H9 (cell line): ENCODE data around the gene C10orf143. TPM values are rescaled to one million over a fixed set of nuclear protein-coding genes. Genes with fewer than 3 reads are reported as not detected.
"Not testable (repeated sequence)": the region's sequence is repeated elsewhere in the genome, so short reads cannot be mapped to it uniquely, and the experiment has no call there.

ENCODE experiments used
- DNase-seq: peaks from one replicate; pipeline ENCODE4 v3.0.0-alpha.2; 2017
- H2AFZ ChIP-seq: one replicate; pipeline ENCODE4 v1.6.1; 2013; ENCODE audit warnings: mild to moderate bottlenecking, low read length, control low read depth, moderate library complexity
- H2AK5ac ChIP-seq: 2 replicates; pipeline ENCODE4 v1.6.1; 2013; ENCODE audit warnings: low read length, control low read depth, mixed read lengths; ENCODE audit not compliant: insufficient read length
- H2BK120ac ChIP-seq: one replicate; pipeline ENCODE4 v1.6.1; 2013; ENCODE audit warnings: low read depth, mild to moderate bottlenecking, low read length, control low read depth, inconsistent platforms; ENCODE audit not compliant: poor library complexity, severe bottlenecking
- H2BK12ac ChIP-seq: 2 replicates; pipeline ENCODE4 v1.6.1; 2013; ENCODE audit warnings: low read length, control low read depth, mixed read lengths, low read depth; ENCODE audit not compliant: insufficient read length
- H2BK15ac ChIP-seq: 2 replicates; pipeline ENCODE4 v1.6.1; 2013; ENCODE audit warnings: low read depth, low read length, control low read depth
- H2BK20ac ChIP-seq: one replicate; pipeline ENCODE4 v1.6.1; 2013; ENCODE audit warnings: low read depth, mild to moderate bottlenecking, low read length, control low read depth, inconsistent platforms; ENCODE audit not compliant: poor library complexity, severe bottlenecking
- H2BK5ac ChIP-seq: 2 replicates; pipeline ENCODE4 v1.6.1; 2013; ENCODE audit warnings: low read length, control low read depth, mixed read lengths; ENCODE audit not compliant: insufficient read length
- H3K14ac ChIP-seq: 2 replicates; pipeline ENCODE4 v1.6.1; 2013; ENCODE audit warnings: low read length, control low read depth; ENCODE audit not compliant: insufficient read depth
- H3K18ac ChIP-seq: 2 replicates; pipeline ENCODE4 v1.6.1; 2013; ENCODE audit warnings: low read depth, mild to moderate bottlenecking, mixed read lengths, low read length, control low read depth; ENCODE audit not compliant: insufficient read length
- H3K23ac ChIP-seq: 2 replicates; pipeline ENCODE4 v1.6.1; 2013; ENCODE audit warnings: low read length, control low read depth, mixed read lengths, low read depth; ENCODE audit not compliant: insufficient read length
- H3K23me2 ChIP-seq: 2 replicates; pipeline ENCODE4 v1.6.1; 2013; ENCODE audit warnings: low read depth, mild to moderate bottlenecking, mixed read lengths, low read length, control low read depth; ENCODE audit not compliant: insufficient read length, poor library complexity, severe bottlenecking
- H3K27ac ChIP-seq: 2 replicates; pipeline ENCODE4 v1.5.1; 2013; ENCODE audit warnings: low read length, control low read depth, mixed read lengths, low read depth; ENCODE audit not compliant: insufficient read length
- H3K27me3 ChIP-seq: 2 replicates; pipeline ENCODE4 v1.6.1; 2013; ENCODE audit warnings: low read length, control low read depth, inconsistent platforms; ENCODE audit not compliant: insufficient read depth
- H3K4ac ChIP-seq: 2 replicates; pipeline ENCODE4 v1.6.1; 2013; ENCODE audit warnings: low read depth, mild to moderate bottlenecking, control low read depth, inconsistent platforms, low read length, moderate library complexity
- H3K4me1 ChIP-seq: 2 replicates; pipeline ENCODE4 v1.6.1; 2013; ENCODE audit warnings: low read length, control low read depth, inconsistent platforms; ENCODE audit not compliant: insufficient read depth
- H3K4me2 ChIP-seq: 2 replicates; pipeline ENCODE4 v1.6.1; 2013; ENCODE audit warnings: low read length, control low read depth, mixed read lengths; ENCODE audit not compliant: insufficient read length, insufficient read depth
- H3K56ac ChIP-seq: 2 replicates; pipeline ENCODE4 v1.6.1; 2013; ENCODE audit warnings: low read depth, mild to moderate bottlenecking, mixed read lengths, low read length, control low read depth; ENCODE audit not compliant: insufficient read length
- H3K79me1 ChIP-seq: 2 replicates; pipeline ENCODE4 v1.6.1; 2013; ENCODE audit warnings: low read depth, mild to moderate bottlenecking, moderate library complexity, low read length, control low read depth, inconsistent platforms; ENCODE audit not compliant: insufficient read depth, poor library complexity, severe bottlenecking
- H3K79me2 ChIP-seq: 2 replicates; pipeline ENCODE4 v1.6.1; 2013; ENCODE audit warnings: low read length, control low read depth, inconsistent platforms; ENCODE audit not compliant: insufficient read depth
- H3K9ac ChIP-seq: 2 replicates; pipeline ENCODE4 v1.6.1; 2013; ENCODE audit warnings: low read length, control low read depth, mixed read lengths; ENCODE audit not compliant: insufficient read length; ENCODE audit errors: extremely low read depth
- H3K9me3 ChIP-seq: one replicate; pipeline ENCODE4 v1.6.1; 2013; ENCODE audit warnings: low read depth, low read length, inconsistent platforms; ENCODE audit not compliant: control insufficient read depth
- H3T11ph ChIP-seq: one replicate; pipeline ENCODE4 v1.6.1; 2013; ENCODE audit warnings: mild to moderate bottlenecking, low read length, control low read depth, inconsistent platforms
- H4K20me1 ChIP-seq: one replicate; pipeline ENCODE4 v1.6.1; 2013; ENCODE audit not compliant: control insufficient read depth, insufficient read length, insufficient read depth
- H4K5ac ChIP-seq: 2 replicates; pipeline ENCODE4 v1.6.1; 2013; ENCODE audit warnings: low read depth, mild to moderate bottlenecking, mixed read lengths, low read length, control low read depth; ENCODE audit not compliant: insufficient read length
- H4K8ac ChIP-seq: replicated peaks from 2 replicates; pipeline ENCODE4 v1.6.1; 2013; ENCODE audit warnings: low read length, control low read depth, mixed read lengths, low read depth; ENCODE audit not compliant: insufficient read length
- H4K91ac ChIP-seq: 2 replicates; pipeline ENCODE4 v1.6.1; 2013; ENCODE audit warnings: low read depth, mild to moderate bottlenecking, moderate library complexity, mixed read lengths, low read length, control low read depth; ENCODE audit not compliant: insufficient read length
- H3K27ac Mint-ChIP-seq, 3 experiments: 2 replicates in 2 of 3; 3 replicates in 1 of 3; pipeline ENCODE4 v1.8.0; 2020 to 2021; ENCODE audit warnings: mixed read lengths in 3 of 3, mild to moderate bottlenecking in 1 of 3, moderate library complexity in 1 of 3
- H3K27me3 Mint-ChIP-seq: 2 replicates; pipeline ENCODE4 v1.8.0; 2021; ENCODE audit warnings: low read depth, mild to moderate bottlenecking, moderate library complexity, mixed read lengths
- H3K36me3 Mint-ChIP-seq, 3 experiments: 2 replicates in 2 of 3; 3 replicates in 1 of 3; pipeline ENCODE4 v1.8.0; 2020 to 2021; ENCODE audit warnings: low read depth in 3 of 3, mixed read lengths in 3 of 3; ENCODE audit not compliant: insufficient read depth in 1 of 3
- H3K4me1 Mint-ChIP-seq, 2 experiments: 2 replicates each; pipeline ENCODE4 v1.8.0; 2020; ENCODE audit warnings: mixed read lengths in 2 of 2
- H3K4me3 Mint-ChIP-seq, 2 experiments: 2 replicates in 1 of 2; 3 replicates in 1 of 2; pipeline ENCODE4 v1.8.0; 2020 to 2021; ENCODE audit warnings: mild to moderate bottlenecking in 2 of 2, mixed read lengths in 2 of 2, moderate library complexity in 1 of 2
- H3K9me3 Mint-ChIP-seq, 2 experiments: 2 replicates in 1 of 2; 3 replicates in 1 of 2; pipeline ENCODE4 v1.8.0; 2020; ENCODE audit warnings: mild to moderate bottlenecking in 2 of 2, mixed read lengths in 2 of 2, moderate library complexity in 1 of 2
- WGBS: extraction: QIAGEN DNeasy Blood & Tissue Kit; methylation state at CpG from one replicate; pipeline ENCODE4 v1.1.7; 2013; ENCODE audit warnings: missing lambda C conversion rate, low lambda C conversion rate, mixed read lengths; ENCODE audit not compliant: insufficient read length; ENCODE audit errors: extremely low coverage; 5-methylcytosine and 5-hydroxymethylcytosine counted together
- total RNA-seq: library from RNA; stranded (reverse); gene quantifications from 2 replicates; pipeline ENCODE4 v1.2.1, GENCODE V29; 2021

C10orf143 gene
- total RNA-seq, 1 experiment from 2014 or later = 0.94 TPM

DNA sequence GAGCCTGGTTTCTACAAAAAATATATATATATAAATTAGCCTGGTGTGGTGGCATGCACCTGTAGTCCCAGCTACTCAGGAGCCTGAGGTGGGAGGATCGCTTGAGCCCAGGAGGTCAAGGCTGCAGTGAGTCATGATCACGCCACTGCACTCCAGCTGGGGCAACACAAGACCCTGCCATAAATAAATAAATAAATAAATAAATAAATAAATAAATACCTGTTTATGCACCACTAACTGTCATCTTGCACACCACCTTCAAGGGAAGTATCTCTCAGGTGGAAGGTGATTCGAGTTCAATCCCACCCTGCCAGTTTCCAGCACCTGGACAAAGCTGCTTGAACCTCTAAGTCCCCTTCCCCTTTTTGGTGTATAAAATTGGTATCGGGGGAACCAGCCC, 6.3 kb upstream of the C10orf143 start:
- H3K27me3 ChIP-seq, H3K4me3 Mint-ChIP-seq, H3K79me2 ChIP-seq, H4K91ac ChIP-seq, H3K79me1 ChIP-seq, DNase-seq, H3K27ac Mint-ChIP-seq, H3K4me2 ChIP-seq, H4K20me1 ChIP-seq, H2AK5ac ChIP-seq, H2BK20ac ChIP-seq, H2BK120ac ChIP-seq, H3K27ac ChIP-seq, H3K56ac ChIP-seq, H2AFZ ChIP-seq, H3K9ac ChIP-seq, H3K23me2 ChIP-seq, H3K27me3 Mint-ChIP-seq, H3K23ac ChIP-seq, H2BK12ac ChIP-seq, H3K9me3 ChIP-seq, H2BK15ac ChIP-seq, H3K4me1 Mint-ChIP-seq, H3K18ac ChIP-seq, H4K5ac ChIP-seq, H3K4ac ChIP-seq, H3K14ac ChIP-seq, H3K4me1 ChIP-seq, H4K8ac ChIP-seq, H3T11ph ChIP-seq, H2BK5ac ChIP-seq: not testable (repeated sequence)
- Mint-ChIP-seq H3K9me3 (peaks cover 33 to 34% of the 10 kb centered on the region in 2 experiments), H3K36me3 (peaks cover 13 to 31% (median 18%) of the 10 kb centered on the region in 3 experiments)
- no CpG with 5 or more reads among the region's 4 CpGs for WGBS
